Measurements from ENCODE around the gene SLFN11.

GRCh38 chr17:35312790-35313711, 60.4 kb downstream of the SLFN11 start:
- no peak for TF ChIP-seq POLR2AphosphoS5 (IDR thresholded peaks at IDR 0.05; ENCODE audit: low read depth, low read length)
- peak; percentile 53 to 75; a peak in 2 of 4 replicates for TF ChIP-seq SIN3A (conservative IDR thresholded peaks at IDR 0.05 in 1 of 2, IDR thresholded peaks at IDR 0.05 in 1 of 2; ENCODE audit: low read depth in 1 of 2, low read length in 2 of 2)
- TF ChIP-seq NRF1 (IDR thresholded peaks at IDR 0.05; ENCODE audit: low read depth, low read length) = no peak

Measured in H1 (cell line).